Thyroid gland (tissue), 4 donors: ENCODE results near the gene POLR3A. TPM values are rescaled to one million over a fixed set of nuclear protein-coding genes. Genes with fewer than 3 reads are reported as not detected.
A peak's percentile ranks its signal among the peaks of the same experiment; 100 is the strongest.

Experiments used
- DNase-seq, 2 donors: peaks; one replicate each; pipeline ENCODE4 v3.0.0-alpha.2; 2019
- H3K27ac ChIP-seq, 3 donors: fragments of 200-600 bp; sonication (generic); 1 replicate in 2 of 3; 2 replicates in 1 of 3; pipeline ENCODE4 v1.5.1; 2016 to 2019; ENCODE audit warnings: mild to moderate bottlenecking in 1 of 3, moderate library complexity in 1 of 3
- H3K27me3 ChIP-seq: fragments of 200-600 bp; sonication (generic); one replicate; pipeline ENCODE4 v1.5.1; 2019
- H3K36me3 ChIP-seq, 2 donors: fragments of 200-600 bp; sonication (generic); one replicate each; pipeline ENCODE4 v1.5.1; 2016 to 2019
- H3K4me1 ChIP-seq, 2 donors: fragments of 200-600 bp; sonication (generic); one replicate each; pipeline ENCODE4 v1.5.1; 2017 to 2019
- H3K4me3 ChIP-seq, 3 donors: fragments of 200-600 bp; sonication (generic); replicated peaks in 1 of 3; 1 replicate in 2 of 3; 2 replicates in 1 of 3; pipeline ENCODE4 v1.5.1; 2016; ENCODE audit warnings: mild to moderate bottlenecking in 1 of 3
- H3K9me3 ChIP-seq: fragments of 200-600 bp; sonication (generic); one replicate; pipeline ENCODE4 v1.5.1; 2017
- CTCF ChIP-seq, 6 experiments: fragments of 200-600 bp in 3 of 6; fragments of 450-650 bp in 3 of 6; sonication (generic) in 3 of 6; IDR thresholded peaks; one replicate each; pipeline ENCODE4 v1.5.1; 2016 to 2019; ENCODE audit warnings: antibody characterized with exemption in 6 of 6, mild to moderate bottlenecking in 2 of 6, inconsistent platforms in 1 of 6, moderate library complexity in 1 of 6
- POLR2A ChIP-seq, 2 donors: fragments of 450-650 bp; IDR thresholded peaks; one replicate each; pipeline ENCODE4 v1.6.1; 2017; ENCODE audit warnings: antibody characterized with exemption in 2 of 2, mild to moderate bottlenecking in 2 of 2, moderate library complexity in 1 of 2
- WGBS, 2 donors: methylation state at CpG; one replicate each; pipeline ENCODE4 v1.1.5; 2017; 5-methylcytosine and 5-hydroxymethylcytosine counted together
- intact Hi-C: fragments of 100-400 bp; cut with DNase I; formaldehyde crosslinking; loops from one replicate; pipeline ENCODE4 v1.15.1; 2023
- total RNA-seq, 4 donors: library from RNA; depleted of rRNA; stranded (reverse); fragments of >200 nt; gene quantifications; one replicate each; pipeline ENCODE4 v1.2.3, GENCODE V29; 2016

Gene POLR3A
- total RNA-seq, 4 donors from 2014 or later: 14.5 to 21.5 (median 16.6) TPM

- TF ChIP-seq CTCF (IDR thresholded peaks at IDR 0.05) (no peak), POLR2A (IDR thresholded peaks at IDR 0.05) (no peak)
- peaks cover 6 to 32% of the 10 kb centered on the region in 2 donors for H3K4me1 ChIP-seq
- no peak for DNase-seq
- peak overlapping the region in 1 of 3 donors; percentile 88 for H3K27ac ChIP-seq
- peaks cover 9 to 11% of the 10 kb centered on the region in 2 donors for H3K36me3 ChIP-seq
- WGBS, 2 donors: 96 to 100% methylated on average over 3 of the region's 3 CpGs
- no peaks in the 10 kb centered on the region for H3K27me3 ChIP-seq
- H3K9me3 ChIP-seq: no peaks in the 10 kb centered on the region
- intact Hi-C loops: no loop called here
- H3K4me3 ChIP-seq: no peak overlapping the region
Observed at GRCh38 chr10:77993620-77994019, 35.7 kb downstream of the POLR3A start.

- intact Hi-C loops: no loop called here
- peak in 1 of 2 donors; percentile 31 for DNase-seq
- TF ChIP-seq CTCF (IDR thresholded peaks at IDR 0.05) (no peak), POLR2A (IDR thresholded peaks at IDR 0.05) (no peak)
- Histone ChIP-seq H3K27ac (peak overlapping the region in 1 of 3 donors; percentile 33), H3K36me3 (peaks cover 24 to 42% of the 10 kb centered on the region in 2 donors), H3K27me3 (no peaks in the 10 kb centered on the region), H3K4me3 (no peak overlapping the region), H3K4me1 (peaks cover 6 to 32% of the 10 kb centered on the region in 2 donors), H3K9me3 (no peaks in the 10 kb centered on the region)
- 78 to 87% methylated on average over 11 of the region's 11 CpGs for WGBS, 2 donors
Observed at GRCh38 chr10:77989081-77989724, 40.1 kb downstream of the POLR3A start.

GRCh38 chr10:77987671-77988255, 41.6 kb downstream of the POLR3A start:
- DNase-seq: no peak
- intact Hi-C loops: no loop called here
- Histone ChIP-seq H3K4me1 (peaks cover 5 to 30% of the 10 kb centered on the region in 2 donors), H3K27me3 (no peaks in the 10 kb centered on the region), H3K9me3 (no peaks in the 10 kb centered on the region), H3K27ac (no peak overlapping the region), H3K36me3 (peaks cover 32 to 56% of the 10 kb centered on the region in 2 donors), H3K4me3 (no peak overlapping the region)
- 91 to 96% methylated on average over 7 of the region's 7 CpGs for WGBS, 2 donors
- TF ChIP-seq POLR2A (IDR thresholded peaks at IDR 0.05) (no peak), CTCF (IDR thresholded peaks at IDR 0.05) (no peak)

- Histone ChIP-seq H3K27ac (no peak overlapping the region), H3K27me3 (no peaks in the 10 kb centered on the region), H3K4me3 (no peak overlapping the region), H3K9me3 (no peaks in the 10 kb centered on the region), H3K4me1 (peaks cover 0 to 13% of the 10 kb centered on the region in 2 donors), H3K36me3 (peaks cover 52 to 74% of the 10 kb centered on the region in 2 donors)
- TF ChIP-seq POLR2A (IDR thresholded peaks at IDR 0.05) (no peak), CTCF (IDR thresholded peaks at IDR 0.05) (no peak)
- WGBS, 2 donors: 80 to 87% methylated on average over 4 of the region's 4 CpGs
- intact Hi-C loops: no loop called here
- no peak for DNase-seq
Observed at GRCh38 chr10:77984986-77985385, 44.3 kb downstream of the POLR3A start.
